HAP-1 (cell line): ENCODE data around the gene EAF1.
"Not testable (repeated sequence)": the region's sequence is repeated elsewhere in the genome, so short reads cannot be mapped to it uniquely, and the experiment has no call there.

Experiments
- DNase-seq, 2 experiments: peaks; one replicate each; pipeline ENCODE4 v3.0.0-alpha.2; 2016 to 2020; ENCODE audit warnings: low spot score in 2 of 2
- H3K27me3 ChIP-seq: fragments of 250-450 bp; sonication (Bioruptor Pico); 2 replicates; pipeline ENCODE4 v1.5.1; 2020; ENCODE audit warnings: low read depth, mild to moderate bottlenecking, moderate library complexity
- H3K36me3 ChIP-seq: fragments of 250-450 bp; sonication (Bioruptor Pico); replicated peaks from 2 replicates; pipeline ENCODE4 v1.5.1; 2020; ENCODE audit warnings: mild to moderate bottlenecking
- H3K4me1 ChIP-seq: fragments of 250-450 bp; sonication (Bioruptor Pico); 2 replicates; pipeline ENCODE4 v1.5.1; 2020; ENCODE audit warnings: mild to moderate bottlenecking
- H3K4me3 ChIP-seq: fragments of 250-450 bp; sonication (Bioruptor Pico); 2 replicates; pipeline ENCODE4 v1.5.1; 2020; ENCODE audit warnings: mild to moderate bottlenecking, moderate library complexity
- H3K9me3 ChIP-seq: fragments of 250-450 bp; sonication (Bioruptor Pico); 2 replicates; pipeline ENCODE4 v1.5.1; 2020; ENCODE audit warnings: mild to moderate bottlenecking, moderate library complexity
- in situ Hi-C: fragments of 300-500 bp; cut with MboI; formaldehyde crosslinking; loops from 3 replicates; pipeline ENCODE4 v1.14.3; 2020; ENCODE audit warnings: low sequenced_read_pairs, inconsistent platforms, mixed read lengths

The EAF1 gene

DNA sequence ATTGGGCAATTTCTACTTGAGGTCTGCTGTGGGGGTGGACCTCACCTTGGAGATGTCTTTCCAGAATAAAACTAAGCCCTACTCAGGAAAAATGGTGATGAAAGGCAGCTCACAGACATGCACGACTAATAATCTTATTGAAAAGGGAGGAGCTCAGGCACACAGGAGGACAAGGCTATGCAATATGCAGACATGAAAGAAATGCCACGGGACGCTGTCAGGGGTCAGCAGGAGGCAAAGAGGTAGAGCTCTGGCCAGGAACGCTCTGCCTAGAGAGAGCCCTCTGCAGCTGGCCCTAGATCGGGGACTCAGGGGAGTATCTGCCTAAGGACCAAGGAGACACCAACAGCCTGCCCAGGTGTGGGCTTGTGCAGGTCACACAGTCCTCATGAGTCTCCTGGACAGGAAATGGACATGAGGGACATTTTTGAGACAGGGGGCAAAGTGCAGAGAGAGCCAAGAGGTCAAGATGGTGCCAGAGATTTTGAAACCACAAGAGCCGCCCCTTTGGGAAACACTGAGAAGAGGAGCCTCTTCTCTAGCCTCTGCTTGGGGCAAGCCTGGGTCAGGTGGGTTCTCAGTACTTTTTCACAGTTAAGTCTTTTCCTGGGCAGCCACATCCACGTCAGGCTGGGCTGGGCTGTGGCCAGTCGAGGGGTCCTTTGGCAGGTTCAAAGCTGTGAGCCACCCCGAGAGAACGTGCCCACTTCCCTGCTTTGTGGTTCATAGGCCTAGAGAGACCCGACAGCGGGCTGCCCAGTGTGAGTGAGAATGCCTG lies 23.2 kb downstream of the EAF1 start:
- Histone ChIP-seq H3K36me3 (no peaks in the 10 kb centered on the region), H3K4me1 (peaks cover 7% of the 10 kb centered on the region), H3K9me3 (no peaks in the 10 kb centered on the region), H3K27me3 (no peaks in the 10 kb centered on the region), H3K4me3 (no peak overlapping the region)
- in situ Hi-C loops = no loop called here
- no peak for DNase-seq

DNA sequence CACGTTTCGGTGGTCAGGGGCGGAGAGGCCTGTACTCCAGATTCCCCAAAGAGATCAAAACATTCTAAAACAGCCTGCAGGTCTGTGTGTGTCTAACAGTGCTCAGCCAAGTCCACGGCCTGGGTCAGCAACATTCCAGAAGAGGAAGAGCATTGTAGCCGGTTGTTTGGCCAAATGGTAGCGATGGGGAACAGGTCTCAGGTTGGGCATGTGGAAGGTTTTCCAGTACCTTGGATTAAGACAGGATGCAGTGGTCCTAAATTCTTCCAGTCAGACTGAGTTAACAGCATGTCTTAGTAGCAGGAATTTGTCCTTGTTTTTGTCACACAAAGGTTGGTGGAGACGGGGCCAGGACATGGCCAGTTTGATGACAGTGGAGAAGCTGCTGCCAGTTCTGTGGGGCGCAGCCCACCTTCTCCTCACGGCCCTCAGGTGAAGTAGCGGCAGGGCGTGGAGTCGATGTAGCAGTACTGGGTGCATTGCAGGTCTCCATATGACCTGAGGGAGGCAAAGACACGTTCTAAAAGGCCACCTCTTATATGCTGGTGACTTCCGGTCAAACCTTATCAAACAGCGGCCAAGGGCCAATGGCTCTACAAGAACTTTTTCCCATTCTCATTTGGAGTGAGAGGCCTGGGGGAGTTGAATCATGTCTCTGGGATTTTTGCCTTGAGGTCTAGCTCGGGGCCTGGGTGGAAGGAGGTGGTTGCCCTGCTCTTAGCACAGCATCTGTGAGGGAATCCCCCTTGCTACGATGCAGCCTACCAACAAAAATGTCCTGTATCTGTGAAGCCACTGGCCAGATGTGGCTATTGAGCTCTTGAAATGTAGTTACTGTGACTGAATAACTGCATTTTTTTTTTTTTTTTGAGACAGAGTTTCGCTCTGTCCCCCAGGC lies 24.1 kb downstream of the EAF1 start:
- no peak for DNase-seq
- H3K9me3 ChIP-seq = no peaks in the 10 kb centered on the region
- in situ Hi-C loops = no loop called here
- H3K4me3 ChIP-seq = no peak overlapping the region
- H3K4me1 ChIP-seq = peaks cover 7% of the 10 kb centered on the region
- no peaks in the 10 kb centered on the region for H3K27me3 ChIP-seq
- no peaks in the 10 kb centered on the region for H3K36me3 ChIP-seq

DNA sequence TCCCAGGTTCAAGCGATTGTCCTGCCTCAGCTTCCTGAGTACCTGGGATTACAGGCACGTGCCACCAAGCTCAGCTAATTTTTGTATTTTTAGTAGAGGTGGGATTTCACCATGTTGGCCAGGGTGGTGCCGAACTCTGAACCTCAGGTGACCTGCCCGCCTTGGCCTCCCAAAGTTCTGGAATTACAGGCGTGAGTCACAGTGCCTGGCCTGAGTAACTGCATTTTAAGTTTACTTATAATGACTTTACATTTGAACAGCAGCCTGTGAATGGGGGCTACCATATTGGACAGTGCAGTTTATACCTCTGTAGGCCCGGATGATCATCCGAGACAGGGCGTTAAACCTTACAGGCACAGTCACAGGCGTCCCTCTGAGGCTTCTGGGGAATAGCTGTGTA lies 24.8 kb downstream of the EAF1 start:
- Histone ChIP-seq H3K36me3 (no peaks in the 10 kb centered on the region), H3K9me3 (no peaks in the 10 kb centered on the region), H3K27me3 (no peaks in the 10 kb centered on the region), H3K4me1 (peaks cover 7% of the 10 kb centered on the region), H3K4me3 (no peak overlapping the region)
- in situ Hi-C loops = no loop called here
- no peak for DNase-seq

DNA sequence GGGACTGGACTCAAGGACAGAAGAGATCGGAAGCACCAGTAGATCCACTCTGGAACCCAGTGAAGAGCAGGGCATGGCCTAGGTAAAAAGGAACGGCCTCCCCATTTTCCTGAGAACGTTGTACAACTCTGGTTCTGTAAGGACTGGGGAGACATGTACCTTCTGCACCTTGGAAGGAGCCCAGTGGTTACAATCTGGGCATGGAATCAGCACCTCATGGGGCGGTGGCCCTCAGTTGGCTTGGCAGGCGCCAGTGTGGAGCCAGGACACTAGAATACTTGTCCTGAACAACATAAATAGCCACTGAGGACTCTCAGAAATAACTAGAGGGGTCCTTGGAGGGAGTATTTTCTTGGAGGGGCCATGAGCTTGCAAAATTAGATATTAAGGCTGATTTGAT lies 25.6 kb downstream of the EAF1 start:
- in situ Hi-C loops = no loop called here
- H3K4me3 ChIP-seq = no peak overlapping the region
- peaks cover 7% of the 10 kb centered on the region for H3K4me1 ChIP-seq
- H3K27me3 ChIP-seq = no peaks in the 10 kb centered on the region
- no peaks in the 10 kb centered on the region for H3K9me3 ChIP-seq
- H3K36me3 ChIP-seq = no peaks in the 10 kb centered on the region
- DNase-seq = no peak

DNA sequence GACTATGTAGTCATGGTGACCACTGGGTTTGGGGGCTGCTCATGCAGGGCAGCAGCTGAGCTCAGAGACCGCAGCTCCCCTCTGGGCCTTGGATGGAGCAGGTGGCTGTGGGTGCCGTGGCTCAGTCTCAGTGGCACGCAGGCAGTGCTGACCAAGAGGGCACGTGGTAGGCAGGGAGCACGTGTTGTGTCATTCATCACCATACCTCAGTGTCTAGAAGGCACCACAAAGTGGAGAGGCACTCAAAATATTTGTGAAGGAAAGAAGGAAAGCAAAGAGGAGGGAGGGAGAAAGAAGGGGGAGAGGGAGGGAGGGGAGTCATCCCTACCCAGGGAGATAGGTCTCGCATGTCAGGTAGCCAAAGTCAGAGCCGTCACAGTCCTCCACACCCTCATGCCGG lies 26.1 kb downstream of the EAF1 start:
- Histone ChIP-seq H3K4me3 (no peak overlapping the region), H3K27me3 (no peaks in the 10 kb centered on the region), H3K36me3 (no peaks in the 10 kb centered on the region), H3K9me3 (no peaks in the 10 kb centered on the region), H3K4me1 (peaks cover 7% of the 10 kb centered on the region)
- no peak for DNase-seq
- in situ Hi-C loops = no loop called here

DNA sequence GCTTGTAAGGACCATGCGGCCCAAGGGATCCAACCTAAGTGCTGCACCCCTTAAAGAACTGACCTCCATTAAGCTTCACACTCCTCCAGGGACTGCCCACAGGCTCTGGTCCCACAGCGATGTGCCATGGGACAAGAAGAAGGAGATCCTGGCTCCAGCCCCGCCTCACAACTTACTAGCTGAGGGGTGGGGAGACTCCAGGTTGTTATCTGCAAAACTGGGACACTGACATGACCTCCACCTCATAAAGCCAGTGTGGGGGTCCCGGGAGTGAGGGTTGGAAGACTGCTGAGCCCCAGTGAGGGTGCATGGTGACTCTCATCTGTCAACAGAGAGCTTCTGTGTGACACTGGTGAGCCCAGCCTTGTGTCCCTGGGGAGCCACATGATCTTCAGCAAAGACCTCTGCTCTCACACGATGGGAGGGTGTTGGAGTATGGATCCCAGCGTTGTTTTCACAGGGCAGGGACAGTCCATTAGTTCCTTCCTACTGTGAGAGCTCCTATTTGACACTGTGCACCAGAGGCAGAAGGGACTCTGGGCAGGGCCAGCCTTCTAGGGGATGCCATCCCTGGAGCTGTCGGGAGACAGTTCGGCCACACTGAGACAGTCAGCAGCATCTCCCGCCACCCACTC lies 26.7 kb downstream of the EAF1 start:
- in situ Hi-C loops = no loop called here
- Histone ChIP-seq H3K4me1 (peaks cover 4% of the 10 kb centered on the region), H3K9me3 (no peaks in the 10 kb centered on the region), H3K27me3 (no peaks in the 10 kb centered on the region), H3K4me3 (no peak overlapping the region), H3K36me3 (no peaks in the 10 kb centered on the region)
- DNase-seq = no peak

DNA sequence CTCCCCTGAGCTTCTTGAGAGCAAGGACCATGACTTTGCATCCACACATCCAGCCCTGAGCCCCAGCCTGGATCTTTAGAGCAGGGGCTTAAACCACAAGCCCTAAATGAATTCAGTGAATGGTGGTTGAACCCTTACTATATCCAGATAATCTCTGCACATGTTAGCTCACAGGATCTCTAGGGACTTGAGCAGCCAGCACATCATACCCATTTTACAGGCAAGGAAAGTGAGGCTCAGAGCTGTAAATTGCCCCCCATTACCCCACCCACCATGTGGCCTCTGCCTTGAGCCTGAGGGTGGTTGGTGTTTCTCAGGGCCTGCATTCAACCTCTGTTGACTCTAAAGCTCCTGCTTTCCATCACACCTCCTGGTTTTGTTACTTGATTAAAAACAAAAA lies 27.6 kb downstream of the EAF1 start:
- Histone ChIP-seq H3K4me1 (no peaks in the 10 kb centered on the region), H3K36me3 (no peaks in the 10 kb centered on the region), H3K4me3 (no peak overlapping the region), H3K27me3 (no peaks in the 10 kb centered on the region), H3K9me3 (no peaks in the 10 kb centered on the region)
- in situ Hi-C loops = no loop called here
- DNase-seq = no peak

DNA sequence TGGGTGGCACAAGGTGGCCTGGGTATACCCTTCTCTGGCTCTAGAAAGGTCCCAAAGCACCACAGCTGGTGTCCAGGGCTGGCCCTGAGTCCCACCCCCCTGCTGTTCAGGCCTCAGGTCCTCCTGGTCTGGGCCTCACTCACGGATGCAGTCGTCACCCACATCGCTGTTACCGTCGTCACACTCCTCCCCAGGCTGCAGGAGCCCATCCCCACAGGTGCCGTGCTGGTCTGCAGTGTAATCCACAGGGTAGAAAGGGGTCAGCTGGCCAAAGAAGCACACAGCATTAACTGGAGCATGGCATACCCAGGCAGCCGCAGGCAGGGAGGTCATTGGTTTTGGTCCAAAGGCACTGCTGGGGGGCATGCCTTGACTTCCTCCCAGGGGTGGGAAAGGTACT lies 28.4 kb downstream of the EAF1 start:
- Histone ChIP-seq H3K36me3 (no peaks in the 10 kb centered on the region), H3K4me3 (no peak overlapping the region), H3K9me3 (no peaks in the 10 kb centered on the region), H3K4me1 (no peaks in the 10 kb centered on the region), H3K27me3 (peaks cover 4% of the 10 kb centered on the region)
- DNase-seq = no peak
- in situ Hi-C loops = no loop called here

DNA sequence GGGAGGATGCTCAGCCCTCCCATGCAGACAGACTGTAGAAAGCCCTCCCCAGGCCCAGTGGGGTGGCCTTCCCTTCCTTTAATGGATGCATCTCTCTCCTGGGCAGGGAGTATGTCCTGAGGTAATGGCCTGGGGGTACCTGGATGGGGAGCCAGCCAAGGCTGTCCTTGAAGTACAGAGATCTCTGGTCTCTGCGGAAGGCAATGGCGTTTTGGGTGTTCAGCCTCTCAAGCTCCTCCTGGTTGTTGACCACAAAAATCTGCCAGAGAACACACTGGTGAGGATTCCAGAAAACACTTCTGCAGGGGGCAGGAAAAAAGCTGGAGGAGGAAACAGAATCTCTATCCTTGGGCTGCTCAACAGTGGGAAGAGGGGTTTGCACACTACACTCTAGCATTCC lies 28.9 kb downstream of the EAF1 start:
- H3K27me3 ChIP-seq = peaks cover 6% of the 10 kb centered on the region
- H3K4me1 ChIP-seq = no peaks in the 10 kb centered on the region
- no peak overlapping the region for H3K4me3 ChIP-seq
- in situ Hi-C loops = no loop called here
- no peaks in the 10 kb centered on the region for H3K36me3 ChIP-seq
- no peak for DNase-seq
- no peaks in the 10 kb centered on the region for H3K9me3 ChIP-seq

DNA sequence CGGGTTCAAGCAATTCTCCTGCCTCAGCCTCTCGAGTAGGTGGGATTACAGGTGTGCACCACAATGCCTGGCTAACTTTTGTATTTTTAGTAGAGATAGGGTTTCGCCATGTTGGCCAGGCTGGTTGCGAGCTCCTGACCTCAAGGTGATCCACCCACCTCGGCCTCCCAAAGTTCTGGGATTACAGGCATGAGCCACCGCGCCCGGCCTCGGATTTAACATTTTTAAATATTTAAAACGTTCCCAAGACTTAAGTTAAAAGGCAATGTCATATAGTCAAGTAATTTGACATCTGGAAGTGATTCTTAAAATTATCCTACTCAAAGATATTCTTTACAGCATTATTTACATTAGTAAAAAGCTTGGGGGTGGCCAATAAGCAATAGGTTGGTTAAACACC lies 29.5 kb downstream of the EAF1 start:
- DNase-seq, in situ Hi-C loops, H3K4me3 ChIP-seq, H3K9me3 ChIP-seq, H3K36me3 ChIP-seq, H3K4me1 ChIP-seq, H3K27me3 ChIP-seq: not testable (repeated sequence)

DNA sequence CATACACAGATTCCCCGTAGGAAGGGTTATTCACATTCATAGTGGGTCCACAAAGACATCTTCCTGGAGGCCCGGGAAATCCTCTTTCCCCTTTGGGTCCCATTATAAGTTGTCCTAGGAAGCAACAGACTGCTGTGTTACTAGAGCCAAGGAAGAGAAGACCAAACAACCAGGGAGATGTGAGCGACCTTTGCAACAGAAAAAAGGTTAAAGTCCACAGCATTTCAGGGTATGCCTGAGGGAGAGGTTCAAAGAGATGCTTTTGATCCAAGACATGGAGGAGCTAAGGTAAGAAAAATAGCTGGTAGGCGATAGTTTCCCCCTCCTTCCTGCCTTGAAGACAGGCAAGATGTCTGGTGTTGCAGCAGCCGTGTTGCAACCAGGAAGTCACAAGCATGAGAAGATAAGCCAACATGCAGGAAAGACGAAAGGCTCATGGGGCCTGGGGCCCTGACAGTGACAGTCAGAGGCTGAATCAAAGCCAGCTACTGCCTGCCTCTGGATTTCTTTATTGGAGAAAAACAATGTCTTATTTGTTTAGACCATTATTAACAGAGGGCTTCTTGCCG lies 30.9 kb downstream of the EAF1 start:
- Histone ChIP-seq H3K4me1 (no peaks in the 10 kb centered on the region), H3K27me3 (peaks cover 6% of the 10 kb centered on the region), H3K4me3 (no peak overlapping the region), H3K36me3 (no peaks in the 10 kb centered on the region), H3K9me3 (no peaks in the 10 kb centered on the region)
- in situ Hi-C loops = no loop called here
- DNase-seq = no peak

DNA sequence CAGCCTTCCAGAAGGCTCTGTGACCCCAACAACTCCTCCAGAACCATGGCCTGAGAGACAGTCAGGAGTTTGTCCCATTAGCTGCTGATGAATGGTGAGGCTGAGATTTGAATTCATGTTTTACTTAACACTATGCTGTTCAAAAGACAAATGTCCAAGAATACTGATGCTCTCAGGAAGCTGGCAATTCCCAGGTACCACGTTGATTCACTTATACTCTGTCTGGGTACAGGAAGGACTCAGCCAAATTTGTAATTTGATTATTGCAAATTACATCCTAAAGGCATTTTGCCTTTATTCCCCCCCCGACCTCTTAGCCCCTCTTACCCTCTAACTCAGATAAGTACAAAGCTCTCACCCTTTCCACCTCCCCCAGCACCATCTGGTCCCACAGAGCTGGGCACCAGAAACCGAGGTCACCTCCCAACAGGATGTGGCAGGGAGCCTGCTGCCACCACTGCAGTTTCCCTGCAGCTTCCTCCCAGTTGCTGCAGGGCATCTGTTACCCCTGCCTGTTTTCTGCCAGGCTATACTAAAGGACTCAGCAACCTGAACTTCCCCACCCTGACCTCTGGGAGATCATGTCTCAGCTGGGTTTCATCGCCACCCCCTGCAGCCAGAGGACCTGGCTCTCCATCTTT lies 33.6 kb downstream of the EAF1 start:
- Histone ChIP-seq H3K27me3 (peaks cover 6% of the 10 kb centered on the region), H3K4me3 (no peak overlapping the region), H3K9me3 (no peaks in the 10 kb centered on the region), H3K36me3 (no peaks in the 10 kb centered on the region), H3K4me1 (no peaks in the 10 kb centered on the region)
- no peak for DNase-seq
- in situ Hi-C loops = no loop called here

DNA sequence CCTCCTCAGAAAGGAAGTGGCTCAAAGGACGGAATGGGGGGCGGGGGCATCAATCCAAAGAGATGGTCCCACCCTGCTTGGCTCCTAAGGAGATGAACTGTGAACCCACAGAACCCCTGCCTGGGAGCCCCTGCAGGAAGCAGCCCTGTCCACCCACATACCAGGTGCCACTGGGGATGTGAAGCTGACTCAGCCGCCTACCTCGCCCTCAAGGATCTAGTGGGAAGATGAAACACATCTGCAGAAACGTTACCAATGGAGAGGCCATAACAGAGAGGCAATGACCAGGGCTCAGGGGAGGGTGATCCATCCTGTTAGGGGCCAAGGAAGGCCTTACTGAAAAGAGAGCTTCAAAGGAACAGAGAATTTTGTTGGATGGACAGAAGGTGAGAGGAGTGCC lies 35.1 kb downstream of the EAF1 start:
- DNase-seq = no peak
- no peaks in the 10 kb centered on the region for H3K4me1 ChIP-seq
- H3K36me3 ChIP-seq = no peaks in the 10 kb centered on the region
- in situ Hi-C loops = no loop called here
- peaks cover 6% of the 10 kb centered on the region for H3K27me3 ChIP-seq
- H3K4me3 ChIP-seq = no peak overlapping the region
- no peaks in the 10 kb centered on the region for H3K9me3 ChIP-seq
